Kidney (tissue), 14 donors: ENCODE data around the gene CASTOR1. TPM values are rescaled to one million over a fixed set of nuclear protein-coding genes. Genes with fewer than 3 reads are reported as not detected.
A peak's percentile ranks its signal among the peaks of the same experiment; 100 is the strongest.

Experiments
- DNase-seq, 5 donors: peaks; one replicate each; pipeline ENCODE4 v3.0.0-alpha.2; 2013 to 2020
- FAIRE-seq: peaks from 2 replicates; lab custom pipeline; 2012; peaks lifted over from hg19 to GRCh38; lab: Jason Lieb, UNC
- H3K27ac ChIP-seq, 2 donors: one replicate each; pipeline ENCODE4 v1.7.0; 2013; ENCODE audit warnings: low read depth in 2 of 2, low read length in 2 of 2, inconsistent platforms in 1 of 2
- H3K27me3 ChIP-seq: one replicate; pipeline ENCODE4 v1.7.1; 2013; ENCODE audit warnings: low read length, inconsistent platforms; ENCODE audit not compliant: control insufficient read depth, insufficient read depth
- H3K36me3 ChIP-seq, 3 donors: one replicate each; pipeline versions ENCODE4 v1.7.0 to v1.7.1; 2013; ENCODE audit warnings: low read length in 3 of 3, control low read depth in 1 of 3, inconsistent platforms in 1 of 3; ENCODE audit not compliant: insufficient read depth in 3 of 3, control insufficient read depth in 2 of 3
- H3K4me1 ChIP-seq, 3 donors: one replicate each; pipeline versions ENCODE4 v1.7.0 to v1.7.1; 2013; ENCODE audit warnings: low read length in 3 of 3, inconsistent platforms in 1 of 3, low read depth in 1 of 3; ENCODE audit not compliant: control insufficient read depth in 2 of 3, insufficient read depth in 2 of 3
- H3K4me3 ChIP-seq, 3 donors: one replicate each; pipeline versions ENCODE4 v1.7.0 to v1.8.1; 2013; ENCODE audit warnings: low read length in 3 of 3, control low read depth in 1 of 3, inconsistent platforms in 1 of 3
- H3K9ac ChIP-seq, 3 donors: one replicate each; pipeline versions ENCODE4 v1.7.0 to v1.7.1; 2013; ENCODE audit warnings: low read length in 3 of 3, control low read depth in 1 of 3, inconsistent platforms in 1 of 3
- H3K9me3 ChIP-seq, 3 donors: one replicate each; pipeline versions ENCODE4 v1.7.0 to v1.7.1; 2013; ENCODE audit warnings: low read length in 3 of 3, control low read depth in 1 of 3, inconsistent platforms in 1 of 3; ENCODE audit not compliant: control insufficient read depth in 2 of 3, insufficient read depth in 1 of 3
- intact Hi-C: fragments of 100-400 bp; cut with DNase I; formaldehyde crosslinking; loops from one replicate; pipeline ENCODE4 v1.11.1; 2022
- polyA plus RNA-seq: library from polyadenylated mRNA; stranded (reverse); fragments of 350-450 nt; fragmentation: Illumina TruSeq; extraction: RNeasy Lipid Tissue Mini Kit (QIAGEN cat#74804); gene quantifications from one replicate; pipeline ENCODE4 v1.2.3, GENCODE V29; 2014; ENCODE audit warnings: low read depth, low replicate concordance; ENCODE audit not compliant: insufficient read depth
- total RNA-seq: library from RNA; stranded (reverse); fragmentation: NEBNext Ultra II Directional; extraction: Animal tissue kit (Norgen Biotek cat#: 25700); gene quantifications from one replicate; pipeline ENCODE4 v1.2.1, GENCODE V29; 2021
- TF ChIP-seq, protein P1 (sequence below): IDR thresholded peaks from 3 replicates; pipeline ENCODE4 v1.5.1; 2012; ENCODE audit warnings: mild to moderate bottlenecking, moderate library complexity, borderline replicate concordance; ENCODE audit not compliant: insufficient read depth; ENCODE audit errors: extremely low read depth
- donor health status: control.
- donor health status: control.
- donor health status: control.
- donor health status: control.
- donor health status: control.
- donor health status: DM: yes; HTN: yes; CAD: no.
- donor health status: Normal renal cell carcinoma (clear cell type).

Gene CASTOR1
- total and polyA plus RNA-seq, 2 donors from 2014 or later = 16.5 to 71.7 TPM

DNA sequence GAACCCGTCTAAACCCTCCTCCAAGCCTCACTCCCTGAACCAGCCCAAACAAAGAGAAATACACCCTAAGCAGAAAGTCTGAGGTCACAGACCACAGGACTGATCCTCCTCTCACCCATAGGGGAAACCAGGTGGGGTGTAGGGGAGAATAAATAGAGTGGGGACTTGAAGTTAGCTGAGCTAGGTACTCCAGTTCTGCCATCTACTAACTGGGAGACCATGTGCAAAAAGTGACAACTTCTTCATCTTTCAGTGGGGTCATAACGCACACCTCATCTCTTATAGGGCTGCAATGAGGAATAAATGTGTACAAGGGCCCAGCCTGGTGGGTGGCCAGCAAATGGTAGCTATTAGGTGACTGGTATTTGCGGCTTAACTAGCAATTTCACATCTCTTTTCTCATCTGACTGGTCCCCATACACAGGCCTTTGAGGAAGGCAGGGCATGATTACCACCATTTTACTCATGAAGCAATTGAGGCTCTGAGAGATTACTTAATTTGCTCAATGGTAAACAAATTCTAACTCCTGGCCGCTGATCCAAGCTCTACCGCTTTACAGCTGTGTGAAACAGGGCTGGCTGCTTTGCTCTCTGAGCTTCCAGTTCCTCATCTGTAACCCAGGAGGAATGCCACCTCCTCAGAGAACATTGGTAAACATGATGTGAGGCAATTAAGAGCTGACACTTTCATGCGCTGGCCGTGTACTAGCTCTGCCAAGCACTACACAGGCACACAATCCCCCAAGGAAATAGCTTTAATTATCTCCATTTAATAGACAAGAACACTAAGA, 20.8 kb upstream of the CASTOR1 start:
- Histone ChIP-seq H3K27me3 (no peaks in the 10 kb centered on the region), H3K4me3 (peak overlapping the region in 1 of 3 donors; percentile 26), H3K27ac (peak overlapping the region; percentile 84 to 85), H3K9me3 (no peaks in the 10 kb centered on the region), H3K36me3 (no peaks in the 10 kb centered on the region), H3K4me1 (peaks cover 8 to 83% (median 65%) of the 10 kb centered on the region in 3 donors), H3K9ac (peak overlapping the region in 1 of 3 donors; percentile 69)
- FAIRE-seq = no peak
- TF ChIP-seq, protein P1, sequence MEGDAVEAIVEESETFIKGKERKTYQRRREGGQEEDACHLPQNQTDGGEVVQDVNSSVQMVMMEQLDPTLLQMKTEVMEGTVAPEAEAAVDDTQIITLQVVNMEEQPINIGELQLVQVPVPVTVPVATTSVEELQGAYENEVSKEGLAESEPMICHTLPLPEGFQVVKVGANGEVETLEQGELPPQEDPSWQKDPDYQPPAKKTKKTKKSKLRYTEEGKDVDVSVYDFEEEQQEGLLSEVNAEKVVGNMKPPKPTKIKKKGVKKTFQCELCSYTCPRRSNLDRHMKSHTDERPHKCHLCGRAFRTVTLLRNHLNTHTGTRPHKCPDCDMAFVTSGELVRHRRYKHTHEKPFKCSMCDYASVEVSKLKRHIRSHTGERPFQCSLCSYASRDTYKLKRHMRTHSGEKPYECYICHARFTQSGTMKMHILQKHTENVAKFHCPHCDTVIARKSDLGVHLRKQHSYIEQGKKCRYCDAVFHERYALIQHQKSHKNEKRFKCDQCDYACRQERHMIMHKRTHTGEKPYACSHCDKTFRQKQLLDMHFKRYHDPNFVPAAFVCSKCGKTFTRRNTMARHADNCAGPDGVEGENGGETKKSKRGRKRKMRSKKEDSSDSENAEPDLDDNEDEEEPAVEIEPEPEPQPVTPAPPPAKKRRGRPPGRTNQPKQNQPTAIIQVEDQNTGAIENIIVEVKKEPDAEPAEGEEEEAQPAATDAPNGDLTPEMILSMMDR = no peak
- peak in 1 of 5 donors; percentile 60 for DNase-seq
- intact Hi-C loops = no loop called here

DNA sequence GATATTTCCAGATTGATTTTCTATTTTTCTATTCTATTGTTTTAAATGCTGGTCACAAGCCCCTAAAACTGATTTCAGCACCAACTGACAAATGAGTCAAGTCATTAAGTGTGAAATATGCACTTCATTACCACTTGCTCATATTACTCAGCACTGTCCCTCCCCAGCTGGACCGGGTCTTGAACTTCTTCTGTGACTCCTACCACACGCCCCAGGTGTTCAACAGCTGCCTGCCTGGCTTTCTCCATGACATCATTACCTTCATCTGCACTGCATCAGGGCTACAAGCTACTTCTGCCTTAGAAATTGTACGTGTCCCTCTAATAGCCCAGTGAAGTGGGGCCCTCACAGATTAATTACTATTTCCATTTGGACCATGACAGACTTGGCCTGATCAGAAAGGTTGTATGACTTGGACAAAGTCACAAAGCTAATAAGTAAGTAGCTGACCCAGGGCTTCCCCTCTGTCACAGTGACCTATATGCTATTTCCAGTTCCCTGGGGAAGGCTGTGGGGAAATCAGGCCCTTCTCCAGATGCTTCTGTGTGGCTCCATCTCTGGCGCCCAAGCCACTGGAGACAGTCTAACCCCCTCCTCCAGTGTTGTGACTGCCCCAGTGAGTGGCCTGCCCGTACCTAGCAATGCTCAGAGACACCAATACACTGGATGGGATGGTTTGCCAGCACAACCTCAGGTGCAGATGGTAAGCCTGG, 19.4 kb upstream of the CASTOR1 start:
- H3K4me1 ChIP-seq = peaks cover 8 to 90% (median 77%) of the 10 kb centered on the region in 3 donors
- H3K9ac ChIP-seq = peak overlapping the region in 1 of 3 donors; percentile 32
- peak overlapping the region; percentile 84 to 85 for H3K27ac ChIP-seq
- TF ChIP-seq, protein P1 = no peak
- DNase-seq = peak in 4 of 5 donors; percentile 57 to 69 (median 62)
- no peaks in the 10 kb centered on the region for H3K9me3 ChIP-seq
- H3K36me3 ChIP-seq = peaks cover 0 to 6% (median 4%) of the 10 kb centered on the region in 3 donors
- H3K4me3 ChIP-seq = no peak overlapping the region
- intact Hi-C loops = no loop called here
- H3K27me3 ChIP-seq = no peaks in the 10 kb centered on the region
- no peak for FAIRE-seq

DNA sequence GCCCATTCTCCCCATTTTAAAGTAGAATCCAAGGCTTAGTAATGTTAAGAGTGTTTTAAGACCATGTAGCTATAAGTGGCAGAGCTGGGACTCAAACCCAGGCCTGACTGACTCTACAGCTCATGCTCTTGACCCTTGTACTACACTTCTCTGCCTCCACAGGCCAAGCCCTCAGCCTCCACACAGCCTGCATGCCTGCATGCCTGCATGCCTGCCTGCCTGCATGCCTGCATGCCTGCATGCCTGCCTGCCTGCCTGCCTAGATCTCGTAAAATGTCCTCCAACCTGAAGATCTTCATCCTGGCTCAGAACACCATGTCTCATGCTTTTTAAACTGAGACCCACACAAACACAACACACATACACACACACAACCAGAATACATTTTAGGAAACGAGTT, 18.8 kb upstream of the CASTOR1 start:
- H3K9ac ChIP-seq = no peak overlapping the region
- peaks cover 8 to 94% (median 82%) of the 10 kb centered on the region in 3 donors for H3K4me1 ChIP-seq
- no peaks in the 10 kb centered on the region for H3K9me3 ChIP-seq
- H3K27me3 ChIP-seq = no peaks in the 10 kb centered on the region
- DNase-seq (peak in 1 of 5 donors; percentile 39), FAIRE-seq (no peak)
- intact Hi-C loops = no loop called here
- no peak overlapping the region for H3K4me3 ChIP-seq
- peak overlapping the region in 1 of 2 donors; percentile 84 for H3K27ac ChIP-seq
- TF ChIP-seq, protein P1 = no peak
- H3K36me3 ChIP-seq = peaks cover 0 to 11% (median 10%) of the 10 kb centered on the region in 3 donors
